Type B pancreatic cell (in vitro differentiated cells): ENCODE measurements around the gene ATP6V0A4. TPM values are rescaled to one million over a fixed set of nuclear protein-coding genes. Genes with fewer than 3 reads are reported as not detected.

Source experiments
- DNase-seq: peaks from one replicate; pipeline ENCODE4 v3.0.0; 2021; ENCODE audit warnings: mixed read lengths; ENCODE audit not compliant: unreplicated experiment; ENCODE audit errors: extremely low spot score
- H3K27ac Mint-ChIP-seq: 2 replicates; pipeline ENCODE4 v1.8.0; 2021; ENCODE audit warnings: mild to moderate bottlenecking, mixed read lengths
- H3K27me3 Mint-ChIP-seq: 2 replicates; pipeline ENCODE4 v1.8.0; 2021; ENCODE audit warnings: mixed read lengths
- H3K36me3 Mint-ChIP-seq: 2 replicates; pipeline ENCODE4 v1.8.0; 2021; ENCODE audit warnings: mixed read lengths
- H3K4me1 Mint-ChIP-seq: one replicate; pipeline ENCODE4 v1.8.0; 2021; ENCODE audit warnings: mixed read lengths; ENCODE audit not compliant: unreplicated experiment
- H3K4me3 Mint-ChIP-seq: 2 replicates; pipeline ENCODE4 v1.8.0; 2021; ENCODE audit warnings: mild to moderate bottlenecking, mixed read lengths
- H3K9me3 Mint-ChIP-seq: 2 replicates; pipeline ENCODE4 v1.8.0; 2021; ENCODE audit warnings: mixed read lengths
- CTCF ChIP-seq: fragments of 200-600 bp; sonication (generic); conservative IDR thresholded peaks from 2 replicates; pipeline ENCODE4 v1.5.0; 2021; ENCODE audit warnings: antibody characterized with exemption, mild to moderate bottlenecking
- total RNA-seq: library from RNA; stranded (reverse); gene quantifications from 2 replicates; pipeline ENCODE4 v1.2.1, GENCODE V29; 2021; ENCODE audit warnings: low replicate concordance

ATP6V0A4 gene
- total RNA-seq, 1 donor from 2014 or later = 0.89 TPM

DNA sequence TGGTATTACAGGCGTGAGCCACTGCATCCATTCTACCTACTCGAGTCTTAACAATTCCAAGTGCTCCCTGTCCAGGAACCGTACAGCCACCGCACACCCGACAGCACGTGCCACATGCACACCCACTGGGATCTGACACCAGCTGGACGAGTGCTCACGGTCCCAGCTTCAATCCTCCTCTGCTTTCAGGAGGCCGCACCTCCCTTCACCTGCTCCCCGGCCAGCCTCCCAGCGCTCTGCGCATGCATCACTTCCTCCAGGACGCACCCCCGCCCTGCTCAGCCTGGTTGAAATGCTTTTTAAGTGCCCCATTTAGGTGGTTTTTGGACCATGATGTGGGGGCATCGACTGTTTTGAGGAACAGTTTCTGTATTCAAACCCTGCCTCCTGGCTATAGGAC, 47.5 kb downstream of the ATP6V0A4 start:
- H3K4me3 Mint-ChIP-seq = no peak overlapping the region
- no peaks in the 10 kb centered on the region for H3K9me3 Mint-ChIP-seq
- H3K4me1 Mint-ChIP-seq = peaks cover 26% of the 10 kb centered on the region
- no peak for DNase-seq
- TF ChIP-seq CTCF = no peak
- no peak overlapping the region for H3K27ac Mint-ChIP-seq
- no peaks in the 10 kb centered on the region for H3K36me3 Mint-ChIP-seq
- H3K27me3 Mint-ChIP-seq = no peaks in the 10 kb centered on the region

GRCh38 chr7:138749960-138750359, 48.0 kb downstream of the ATP6V0A4 start:
- Mint-ChIP-seq H3K9me3 (no peaks in the 10 kb centered on the region), H3K27me3 (no peaks in the 10 kb centered on the region), H3K27ac (no peak overlapping the region), H3K4me1 (peaks cover 21% of the 10 kb centered on the region), H3K4me3 (no peak overlapping the region), H3K36me3 (no peaks in the 10 kb centered on the region)
- TF ChIP-seq CTCF = no peak
- no peak for DNase-seq

- no peak for DNase-seq
- Mint-ChIP-seq H3K4me1 (peaks cover 20% of the 10 kb centered on the region), H3K27ac (no peak overlapping the region), H3K4me3 (no peak overlapping the region), H3K27me3 (no peaks in the 10 kb centered on the region), H3K9me3 (no peaks in the 10 kb centered on the region), H3K36me3 (no peaks in the 10 kb centered on the region)
- TF ChIP-seq CTCF = no peak
Observed at GRCh38 chr7:138748666-138749065, 49.3 kb downstream of the ATP6V0A4 start.

DNA sequence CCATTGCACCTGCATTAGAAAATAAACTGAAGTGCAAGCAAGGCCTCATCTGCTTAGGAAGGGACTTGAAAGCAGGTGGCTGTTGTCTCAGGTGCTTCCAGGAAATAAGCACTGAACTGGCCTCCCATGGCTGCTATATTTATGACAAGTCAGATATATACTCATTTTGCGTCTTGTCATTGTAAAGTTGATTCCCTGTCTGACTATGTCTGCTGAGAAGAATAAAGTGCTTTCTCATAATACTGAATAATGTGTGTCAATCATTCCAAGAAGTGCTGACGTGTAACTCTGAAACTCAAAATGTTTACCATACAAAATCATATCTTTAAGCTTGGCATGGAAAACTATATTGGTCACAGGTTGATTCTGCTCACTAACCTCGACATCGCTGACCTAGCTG, 51.9 kb downstream of the ATP6V0A4 start:
- Mint-ChIP-seq H3K4me3 (no peak overlapping the region), H3K9me3 (no peaks in the 10 kb centered on the region), H3K27me3 (no peaks in the 10 kb centered on the region), H3K36me3 (no peaks in the 10 kb centered on the region), H3K4me1 (peaks cover 10% of the 10 kb centered on the region), H3K27ac (no peak overlapping the region)
- no peak for TF ChIP-seq CTCF
- no peak for DNase-seq

GRCh38 chr7:138745189-138745588, 52.8 kb downstream of the ATP6V0A4 start:
- peaks cover 5% of the 10 kb centered on the region for H3K4me1 Mint-ChIP-seq

More at GRCh38 chr7:138745189-138745588, 52.8 kb downstream of the ATP6V0A4 start:
- Mint-ChIP-seq H3K4me3 (no peak overlapping the region), H3K36me3 (no peaks in the 10 kb centered on the region), H3K27me3 (no peaks in the 10 kb centered on the region), H3K27ac (no peak overlapping the region), H3K9me3 (no peaks in the 10 kb centered on the region)
- no peak for DNase-seq
- no peak for TF ChIP-seq CTCF
